A673 (cell line): ENCODE data around the gene IFI44L.

Experiments
- CTCF ChIP-seq: fragments of 300-800, 200-600 bp; sonication (generic); conservative IDR thresholded peaks from 2 replicates; pipeline ENCODE4 v1.5.1; 2017; ENCODE audit warnings: low read depth, mild to moderate bottlenecking, antibody characterized with exemption, low read length, moderate library complexity, mixed read lengths
- EZH2 ChIP-seq: fragments of 200-600 bp; sonication (generic); IDR thresholded peaks from 2 replicates; pipeline ENCODE4 v1.6.1; 2017; ENCODE audit warnings: borderline replicate concordance, low read depth, mild to moderate bottlenecking, mixed read lengths, antibody characterized with exemption, low read length; ENCODE audit not compliant: poor library complexity, severe bottlenecking

- TF ChIP-seq CTCF (no peak), EZH2 (no peak)
Observed at GRCh38 chr1:78676993-78677392, 56.7 kb downstream of the IFI44L start.
